Non-pigmented ciliary epithelial cell (primary cell): ENCODE data around the gene ARGLU1.
"Not testable (repeated sequence)": the region's sequence is repeated elsewhere in the genome, so short reads cannot be mapped to it uniquely, and the experiment has no call there.

Source experiments
- DNase-seq: peaks from one replicate; pipeline ENCODE4 v3.0.0-alpha.2; 2010; ENCODE audit warnings: low read depth

The ARGLU1 gene

GRCh38 chr13:106567474-106568298 lies at the start of gene ARGLU1:
Gene ARGLU1, minus strand, starts transcription at chr13:106568137. Its CDS starts 218 bp downstream, at chr13:106567919.
- no peak for DNase-seq

GRCh38 chr13:106617561-106617960 lies 49.6 kb upstream of the ARGLU1 start:
- no peak for DNase-seq

- DNase-seq = no peak
These were observed 48.8 kb upstream of the ARGLU1 start for GRCh38 chr13:106616729-106617128.

- DNase-seq = no peak
These were observed 46.9 kb upstream of the ARGLU1 start for GRCh38 chr13:106614874-106615273.

- no peak for DNase-seq
These were observed 44.8 kb upstream of the ARGLU1 start for GRCh38 chr13:106612688-106613087.

- no peak for DNase-seq
These were observed 42.5 kb upstream of the ARGLU1 start for GRCh38 chr13:106610486-106610885.

- no peak for DNase-seq
These were observed 41.2 kb upstream of the ARGLU1 start for GRCh38 chr13:106609116-106609515.

GRCh38 chr13:106603546-106603945 lies 35.6 kb upstream of the ARGLU1 start:
- DNase-seq = no peak

- no peak for DNase-seq
These were observed 34.2 kb upstream of the ARGLU1 start for GRCh38 chr13:106602178-106602577.

- DNase-seq = no peak
These were observed 33.6 kb upstream of the ARGLU1 start for GRCh38 chr13:106601489-106601888.

- DNase-seq = not testable (repeated sequence)
These were observed 32.8 kb upstream of the ARGLU1 start for GRCh38 chr13:106600798-106601135.

- peak; percentile 70 for DNase-seq
These were observed 32.2 kb upstream of the ARGLU1 start for GRCh38 chr13:106599875-106600797.

GRCh38 chr13:106597749-106598395 lies 29.9 kb upstream of the ARGLU1 start:
- DNase-seq = no peak

- DNase-seq = no peak
These were observed 29.2 kb upstream of the ARGLU1 start for GRCh38 chr13:106597186-106597585.

GRCh38 chr13:106596275-106596937 lies 28.5 kb upstream of the ARGLU1 start:
- DNase-seq = no peak

GRCh38 chr13:106595625-106596024 lies 27.7 kb upstream of the ARGLU1 start:
- no peak for DNase-seq

- DNase-seq = no peak
These were observed 27.0 kb upstream of the ARGLU1 start for GRCh38 chr13:106594980-106595379.

GRCh38 chr13:106593132-106593531 lies 25.2 kb upstream of the ARGLU1 start:
- no peak for DNase-seq

- DNase-seq = no peak
These were observed 23.4 kb upstream of the ARGLU1 start for GRCh38 chr13:106591299-106591698.

- no peak for DNase-seq
These were observed 21.8 kb upstream of the ARGLU1 start for GRCh38 chr13:106589716-106590115.

GRCh38 chr13:106588367-106588766 lies 20.4 kb upstream of the ARGLU1 start:
- no peak for DNase-seq

- DNase-seq = no peak
These were observed 19.9 kb upstream of the ARGLU1 start for GRCh38 chr13:106587787-106588186.
